ENCODE results near the gene NEK9.

- TF ChIP-seq CTCF (conservative IDR thresholded peaks at IDR 0.05; ENCODE audit: low read depth in 2 of 2) (no peak), POLR2AphosphoS5 (IDR thresholded peaks at IDR 0.05; ENCODE audit: low read depth) (no peak), REST (IDR thresholded peaks at IDR 0.05; ENCODE audit: unreplicated experiment) (no peak), EZH2 (IDR thresholded peaks at IDR 0.05; ENCODE audit: low read depth, unreplicated experiment) (no peak), EZH2phosphoT487 (IDR thresholded peaks at IDR 0.05; ENCODE audit: unreplicated experiment) (no peak), JUNB (IDR thresholded peaks at IDR 0.05; ENCODE audit: unreplicated experiment) (no peak), NANOG (IDR thresholded peaks at IDR 0.05; ENCODE audit: borderline replicate concordance) (no peak), ZNF114 (CRISPR knock-in tag; IDR thresholded peaks at IDR 0.05) (no peak), CREB1 (CRISPR knock-in tag; IDR thresholded peaks at IDR 0.05; ENCODE audit: low read depth) (no peak), ZNF331 (CRISPR knock-in tag; IDR thresholded peaks at IDR 0.05; ENCODE audit: low read depth) (no peak)
- TF ChIP-seq, protein P1, sequence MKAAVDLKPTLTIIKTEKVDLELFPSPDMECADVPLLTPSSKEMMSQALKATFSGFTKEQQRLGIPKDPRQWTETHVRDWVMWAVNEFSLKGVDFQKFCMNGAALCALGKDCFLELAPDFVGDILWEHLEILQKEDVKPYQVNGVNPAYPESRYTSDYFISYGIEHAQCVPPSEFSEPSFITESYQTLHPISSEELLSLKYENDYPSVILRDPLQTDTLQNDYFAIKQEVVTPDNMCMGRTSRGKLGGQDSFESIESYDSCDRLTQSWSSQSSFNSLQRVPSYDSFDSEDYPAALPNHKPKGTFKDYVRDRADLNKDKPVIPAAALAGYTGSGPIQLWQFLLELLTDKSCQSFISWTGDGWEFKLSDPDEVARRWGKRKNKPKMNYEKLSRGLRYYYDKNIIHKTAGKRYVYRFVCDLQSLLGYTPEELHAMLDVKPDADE (IDR thresholded peaks at IDR 0.05) = no peak
Measured at GRCh38 chr14:75153295-75153694, 26.4 kb upstream of the NEK9 start.
